Measurements from ENCODE around the gene ATP10A.

GRCh38 chr15:25886498-25887140, 23.5 kb upstream of the ATP10A start:
- TF ChIP-seq POLR2AphosphoS5 (IDR thresholded peaks at IDR 0.05; ENCODE audit: borderline replicate concordance, low read depth, low read length): no peak
- TF ChIP-seq FOXP2 (optimal IDR thresholded peaks at IDR 0.05; ENCODE audit: control extremely low read depth, extremely low read length, insufficient read depth): no peak
